ENCODE measurements around the gene ME2.
"Not testable (repeated sequence)": the region's sequence is repeated elsewhere in the genome, so short reads cannot be mapped to it uniquely, and the experiment has no call there.

The ME2 gene

GRCh38 chr18:50955253-50955652 lies 76.3 kb downstream of the ME2 start:
- H3K27ac ChIP-seq, result no peak overlapping the region
- TF ChIP-seq ZFX (IDR thresholded peaks at IDR 0.05) (no peak), CTCF (conservative IDR thresholded peaks at IDR 0.05) (no peak)

DNA sequence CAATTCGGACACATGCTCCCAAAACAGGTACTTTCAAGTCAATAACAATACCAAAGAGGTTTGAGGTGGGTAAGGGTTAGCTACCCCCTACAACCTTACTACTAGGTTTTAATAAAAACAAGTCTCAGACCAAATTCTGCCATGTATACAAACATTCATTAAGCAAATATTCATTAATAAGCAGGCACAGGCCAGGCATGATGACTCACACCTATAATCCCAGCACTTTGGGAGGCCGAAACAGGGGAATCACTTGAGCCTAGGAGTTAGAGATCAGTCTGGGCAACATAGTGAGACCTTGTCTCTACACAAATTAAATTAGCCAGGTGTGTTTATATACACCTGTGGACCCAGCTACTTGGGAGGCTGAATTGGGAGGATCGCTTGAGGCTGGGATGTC lies 77.2 kb downstream of the ME2 start:
- H3K27ac ChIP-seq, result no peak overlapping the region
- no peak for TF ChIP-seq CTCF (conservative IDR thresholded peaks at IDR 0.05)
- TF ChIP-seq ZFX (IDR thresholded peaks at IDR 0.05), result no peak

DNA sequence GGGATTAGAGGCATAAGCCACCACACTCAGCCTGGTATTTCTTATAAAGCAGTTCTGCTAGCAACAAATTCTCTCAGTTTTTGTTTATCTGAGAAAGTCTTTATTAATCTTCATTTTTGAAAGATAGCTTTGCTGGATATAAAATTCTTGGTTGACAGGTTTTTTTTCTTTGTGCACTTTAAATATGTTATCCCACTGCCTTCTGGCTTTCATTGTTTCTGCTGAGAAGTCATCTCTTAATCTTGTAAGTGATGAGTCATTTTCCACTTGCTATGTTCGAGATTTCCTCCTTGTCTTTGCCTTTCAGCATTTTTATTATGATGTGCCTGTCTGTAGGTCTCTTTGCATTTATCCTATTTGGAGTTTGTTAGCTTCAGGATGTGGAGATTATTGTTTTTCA lies 83.1 kb downstream of the ME2 start:
- no peak overlapping the region for H3K27ac ChIP-seq
- no peak for TF ChIP-seq CTCF (conservative IDR thresholded peaks at IDR 0.05)
- TF ChIP-seq ZFX (IDR thresholded peaks at IDR 0.05), result no peak

DNA sequence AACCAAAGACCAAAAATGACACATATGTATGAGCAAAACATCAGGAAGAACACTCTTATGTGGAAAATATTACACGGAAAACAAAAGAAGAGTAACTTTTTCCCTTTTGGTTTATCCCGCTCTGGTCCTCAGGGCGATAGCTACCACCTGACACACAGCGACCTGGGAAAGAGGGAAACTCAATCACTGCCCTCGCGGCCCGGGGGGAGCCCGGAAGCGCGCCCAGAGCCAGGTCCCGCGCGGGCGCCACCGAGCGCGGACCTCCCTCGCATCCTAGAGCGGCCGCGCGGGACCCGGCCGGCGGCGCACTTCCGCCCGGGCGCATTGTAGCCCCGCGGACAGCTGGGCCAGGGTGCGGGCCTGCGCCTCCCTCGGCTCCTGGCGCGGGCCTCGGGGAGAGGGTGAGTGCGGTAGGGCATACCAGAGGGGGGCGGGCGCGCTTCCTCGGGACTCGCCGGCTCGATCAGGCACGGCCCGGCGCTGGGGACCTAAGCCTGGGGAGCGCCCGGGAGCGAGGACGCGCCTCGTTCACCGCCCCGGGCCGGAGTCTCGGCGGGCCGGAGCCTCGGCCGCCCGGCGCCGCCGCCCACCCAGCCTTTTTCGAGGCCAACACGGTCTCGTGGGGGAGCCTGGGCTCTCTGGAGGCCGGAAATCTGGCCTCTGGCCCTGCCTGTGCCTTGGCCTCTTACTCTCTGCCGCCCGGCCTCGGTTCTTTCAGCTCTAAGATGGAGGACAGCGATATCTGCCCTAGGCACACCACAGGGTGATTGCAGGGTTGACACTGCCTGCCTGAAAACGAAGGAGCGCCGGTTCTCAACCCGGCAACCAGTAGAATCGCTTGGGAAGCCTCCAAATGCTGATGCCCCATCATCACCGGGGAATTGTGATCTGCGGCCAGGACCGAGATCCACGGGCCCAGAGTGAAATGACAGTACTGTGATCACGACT lies 89.1 kb downstream of the ME2 start, which contains the start of gene ELAC1:
Gene ELAC1, plus strand, starts transcription at position 327 of the 948 bp plus-strand sequence. CDS start 6,365 bp downstream, outside the sequence.
- peak within 1 kb of the TSS; percentile 95 for H3K27ac ChIP-seq
- peak; percentile 99 for TF ChIP-seq ZFX (IDR thresholded peaks at IDR 0.05)
- no peak; the same call in none of the 2 replicates for TF ChIP-seq CTCF (conservative IDR thresholded peaks at IDR 0.05)

DNA sequence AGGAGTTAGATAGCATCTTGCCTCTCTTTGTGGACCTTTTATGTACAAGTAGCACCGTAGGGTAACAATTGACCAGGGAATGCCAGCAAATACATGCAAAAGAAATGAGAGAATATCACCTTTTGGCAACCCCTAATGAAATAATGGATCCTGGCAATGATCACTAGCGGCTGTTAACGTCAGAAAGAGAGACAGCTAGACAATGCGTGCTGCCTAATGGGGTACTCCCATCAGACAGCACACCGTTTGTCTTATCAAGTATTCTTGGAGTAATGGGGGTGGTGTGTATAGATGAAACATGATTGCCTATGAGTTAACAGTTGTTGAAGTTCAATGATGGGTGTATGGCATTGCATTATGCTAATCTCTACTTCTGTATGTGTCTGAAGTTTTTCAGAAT lies 90.5 kb downstream of the ME2 start:
- no peak overlapping the region for H3K27ac ChIP-seq

GRCh38 chr18:50970006-50970405 lies 91.1 kb downstream of the ME2 start:
- TF ChIP-seq CTCF (conservative IDR thresholded peaks at IDR 0.05) (no peak), ZFX (IDR thresholded peaks at IDR 0.05) (no peak)
- H3K27ac ChIP-seq, result no peak overlapping the region

More for the DNA sequence above, 90.5 kb downstream of the ME2 start:
- TF ChIP-seq ZFX (IDR thresholded peaks at IDR 0.05) (no peak), CTCF (conservative IDR thresholded peaks at IDR 0.05) (no peak)

DNA sequence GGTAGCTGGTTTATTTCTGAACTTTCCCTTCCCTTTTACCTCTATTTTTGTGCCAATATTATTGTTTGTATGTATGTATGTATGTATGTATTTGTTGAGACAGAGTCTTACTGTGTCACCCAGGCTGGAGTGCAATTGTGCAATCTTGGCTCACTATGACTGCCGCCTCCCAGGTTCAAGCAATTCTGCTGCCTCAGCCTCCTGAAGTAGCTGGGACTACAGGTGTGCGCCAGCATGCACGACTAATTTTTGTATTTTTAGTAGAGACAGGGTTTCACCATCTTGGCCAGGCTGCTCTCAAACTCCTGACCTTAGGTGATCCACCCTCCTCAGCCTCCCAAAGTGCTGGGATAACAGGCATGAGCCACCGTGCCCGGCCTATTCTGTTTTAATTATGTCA lies 93.5 kb downstream of the ME2 start:
- H3K27ac ChIP-seq, result not testable (repeated sequence)
